Tibial nerve (tissue), 4 donors: Measurements from ENCODE around the gene LMO4. TPM values are rescaled to one million over a fixed set of nuclear protein-coding genes. Genes with fewer than 3 reads are reported as not detected.

Experiments
- DNase-seq, 2 donors: peaks; one replicate each; pipeline ENCODE4 v3.0.0-alpha.2; 2019; ENCODE audit warnings: low spot score in 2 of 2
- H3K27ac ChIP-seq, 4 donors: fragments of 200-600 bp; sonication (generic) in 3 of 4; one replicate each; pipeline ENCODE4 v1.5.1; 2017 to 2019; ENCODE audit warnings: mild to moderate bottlenecking in 1 of 4
- H3K27me3 ChIP-seq, 2 donors: fragments of 200-600 bp; sonication (generic) in 1 of 2; one replicate each; pipeline versions ENCODE4 v1.5.1 to v1.6.0; 2017 to 2019
- H3K36me3 ChIP-seq, 3 donors: fragments of 200-600 bp; sonication (generic); one replicate each; pipeline ENCODE4 v1.5.1; 2018 to 2019
- H3K4me1 ChIP-seq, 4 donors: fragments of 200-600 bp; sonication (generic) in 3 of 4; one replicate each; pipeline ENCODE4 v1.5.1; 2017 to 2019
- H3K4me3 ChIP-seq, 4 donors: fragments of 200-600 bp; sonication (generic) in 3 of 4; one replicate each; pipeline ENCODE4 v1.5.1; 2017 to 2019; ENCODE audit warnings: mild to moderate bottlenecking in 1 of 4, moderate library complexity in 1 of 4
- H3K9me3 ChIP-seq, 4 donors: fragments of 200-600 bp; sonication (generic) in 3 of 4; one replicate each; pipeline ENCODE4 v1.5.1; 2017 to 2019
- CTCF ChIP-seq, 5 experiments: fragments of 200-600 bp in 3 of 5; fragments of 450-650 bp in 2 of 5; sonication (generic) in 3 of 5; IDR thresholded peaks; one replicate each; pipeline ENCODE4 v1.5.1; 2016 to 2019; ENCODE audit warnings: antibody characterized with exemption in 5 of 5, mild to moderate bottlenecking in 3 of 5, moderate library complexity in 2 of 5
- EP300 ChIP-seq, 2 donors: sonication (generic); formaldehyde crosslinking; IDR thresholded peaks; one replicate each; pipeline ENCODE4 v1.6.1; 2017; ENCODE audit warnings: antibody characterized with exemption in 2 of 2, mild to moderate bottlenecking in 1 of 2
- POLR2A ChIP-seq, 2 donors: fragments of 450-650 bp; IDR thresholded peaks; one replicate each; pipeline ENCODE4 v1.6.1; 2017; ENCODE audit warnings: antibody characterized with exemption in 2 of 2, mild to moderate bottlenecking in 2 of 2, moderate library complexity in 2 of 2
- WGBS, 2 donors: methylation state at CpG; one replicate each; pipeline ENCODE4 v1.1.5; 2018; 5-methylcytosine and 5-hydroxymethylcytosine counted together
- total RNA-seq, 4 donors: library from RNA; depleted of rRNA; stranded (reverse); fragments of >200 nt; gene quantifications; one replicate each; pipeline ENCODE4 v1.1.0, GENCODE V29; 2016

The LMO4 gene
- total RNA-seq, 4 donors from 2014 or later, result 34.7 to 43.2 (median 40.7) TPM

- no peaks in the 10 kb centered on the region for H3K36me3 ChIP-seq
- WGBS, 2 donors, result 0 to 1% methylated on average over 41 to 57 of the region's 65 CpGs
- TF ChIP-seq POLR2A (IDR thresholded peaks at IDR 0.05), result peak in 1 of 2 donors; percentile 47
- peak in 1 of 2 donors; percentile 78 for TF ChIP-seq EP300 (IDR thresholded peaks at IDR 0.05)
- peak in 1 of 5 experiments; percentile 23 for TF ChIP-seq CTCF (IDR thresholded peaks at IDR 0.05)
- no peaks in the 10 kb centered on the region for H3K9me3 ChIP-seq
- H3K4me3 ChIP-seq, result peak overlapping the region; percentile 79 to 86 (median 84)
- DNase-seq, result peak; percentile 67 to 75
- peaks cover 0 to 47% (median 30%) of the 10 kb centered on the region in 4 donors for H3K4me1 ChIP-seq
- peak overlapping the region; percentile 94 to 99 (median 97) for H3K27ac ChIP-seq
- no peaks in the 10 kb centered on the region for H3K27me3 ChIP-seq
Observed at GRCh38 chr1:87331365-87332241, 2.9 kb downstream of the LMO4 start.

GRCh38 chr1:87333692-87334347 lies 5.1 kb downstream of the LMO4 start:
- Histone ChIP-seq H3K4me3 (peak overlapping the region; percentile 38 to 86 (median 53)), H3K4me1 (peaks cover 0 to 61% (median 34%) of the 10 kb centered on the region in 4 donors), H3K27ac (peak overlapping the region; percentile 65 to 89 (median 76)), H3K9me3 (no peaks in the 10 kb centered on the region), H3K27me3 (no peaks in the 10 kb centered on the region), H3K36me3 (no peaks in the 10 kb centered on the region)
- WGBS, 2 donors, result 48 to 53% methylated on average over 10 of the region's 10 CpGs
- no peak for DNase-seq
- TF ChIP-seq CTCF (IDR thresholded peaks at IDR 0.05), result no peak
- no peak for TF ChIP-seq POLR2A (IDR thresholded peaks at IDR 0.05)
- TF ChIP-seq EP300 (IDR thresholded peaks at IDR 0.05), result no peak

GRCh38 chr1:87334351-87335174 lies 5.9 kb downstream of the LMO4 start:
- H3K4me1 ChIP-seq, result peaks cover 0 to 62% (median 34%) of the 10 kb centered on the region in 4 donors
- peak overlapping the region; percentile 65 to 89 (median 76) for H3K27ac ChIP-seq
- no peaks in the 10 kb centered on the region for H3K27me3 ChIP-seq
- DNase-seq, result no peak
- 16 to 18% methylated on average over 28 of the region's 28 CpGs for WGBS, 2 donors
- peak overlapping the region; percentile 38 to 86 (median 53) for H3K4me3 ChIP-seq
- TF ChIP-seq EP300 (IDR thresholded peaks at IDR 0.05), result no peak
- TF ChIP-seq CTCF (IDR thresholded peaks at IDR 0.05), result no peak
- no peak for TF ChIP-seq POLR2A (IDR thresholded peaks at IDR 0.05)
- H3K36me3 ChIP-seq, result peaks cover 0 to 4% (median 0%) of the 10 kb centered on the region in 3 donors
- no peaks in the 10 kb centered on the region for H3K9me3 ChIP-seq

- Histone ChIP-seq H3K27ac (peak overlapping the region; percentile 65 to 89 (median 76)), H3K27me3 (no peaks in the 10 kb centered on the region), H3K4me1 (peaks cover 0 to 62% (median 34%) of the 10 kb centered on the region in 4 donors), H3K36me3 (peaks cover 0 to 11% (median 0%) of the 10 kb centered on the region in 3 donors), H3K9me3 (no peaks in the 10 kb centered on the region), H3K4me3 (peak overlapping the region; percentile 38 to 86 (median 53))
- WGBS, 2 donors, result 1% methylated on average over 44 to 48 of the region's 60 CpGs
- TF ChIP-seq CTCF (IDR thresholded peaks at IDR 0.05), result peak; percentile 10 to 47 (median 42)
- no peak for TF ChIP-seq EP300 (IDR thresholded peaks at IDR 0.05)
- no peak for TF ChIP-seq POLR2A (IDR thresholded peaks at IDR 0.05)
- peak in 1 of 2 donors; percentile 34 for DNase-seq
Observed at GRCh38 chr1:87335175-87335884, 6.7 kb downstream of the LMO4 start.
